Measurements from ENCODE around the gene IMMP2L.
"Not testable (repeated sequence)": the region's sequence is repeated elsewhere in the genome, so short reads cannot be mapped to it uniquely, and the experiment has no call there.

IMMP2L gene

GRCh38 chr7:111459065-111459756 lies 103.1 kb downstream of the IMMP2L start:
- DNase-seq = no peak

- not testable (repeated sequence) for DNase-seq
These were observed 111.6 kb downstream of the IMMP2L start for GRCh38 chr7:111450705-111451104.

- not testable (repeated sequence) for DNase-seq
These were observed 114.8 kb downstream of the IMMP2L start for GRCh38 chr7:111447502-111447901.

- no peak for DNase-seq
These were observed 122.3 kb downstream of the IMMP2L start for GRCh38 chr7:111439977-111440376.

- DNase-seq = no peak
These were observed 123.7 kb downstream of the IMMP2L start for GRCh38 chr7:111438369-111439289.

- DNase-seq = no peak
These were observed 124.6 kb downstream of the IMMP2L start for GRCh38 chr7:111437736-111438135.

- no peak for DNase-seq
These were observed 125.7 kb downstream of the IMMP2L start for GRCh38 chr7:111436608-111437007.

GRCh38 chr7:111433426-111433825 lies 128.9 kb downstream of the IMMP2L start:
- no peak for DNase-seq

GRCh38 chr7:111429781-111430180 lies 132.5 kb downstream of the IMMP2L start:
- DNase-seq = no peak

GRCh38 chr7:111424768-111425167 lies 137.5 kb downstream of the IMMP2L start:
- no peak for DNase-seq

- DNase-seq = no peak
These were observed 147.9 kb downstream of the IMMP2L start for GRCh38 chr7:111414374-111414773.

- DNase-seq = no peak
These were observed 148.6 kb downstream of the IMMP2L start for GRCh38 chr7:111413739-111414138.

- no peak for DNase-seq
These were observed 151.4 kb downstream of the IMMP2L start for GRCh38 chr7:111410899-111411298.

- DNase-seq = no peak
These were observed 152.4 kb downstream of the IMMP2L start for GRCh38 chr7:111409714-111410422.

- DNase-seq = no peak
These were observed 153.6 kb downstream of the IMMP2L start for GRCh38 chr7:111408724-111409123.

- DNase-seq = no peak
These were observed 155.0 kb downstream of the IMMP2L start for GRCh38 chr7:111407258-111407657.

- no peak for DNase-seq
These were observed 156.7 kb downstream of the IMMP2L start for GRCh38 chr7:111405621-111406020.

GRCh38 chr7:111401516-111401915 lies 160.8 kb downstream of the IMMP2L start:
- no peak for DNase-seq

- DNase-seq = no peak
These were observed 162.2 kb downstream of the IMMP2L start for GRCh38 chr7:111400088-111400487.

- DNase-seq = no peak
These were observed 167.4 kb downstream of the IMMP2L start for GRCh38 chr7:111394891-111395290.

- no peak for DNase-seq
These were observed 169.1 kb downstream of the IMMP2L start for GRCh38 chr7:111393011-111393754.

GRCh38 chr7:111392294-111392693 lies 170.0 kb downstream of the IMMP2L start:
- DNase-seq = no peak

- DNase-seq = no peak
These were observed 172.3 kb downstream of the IMMP2L start for GRCh38 chr7:111390000-111390399.

All from activated gamma-delta T cell (primary cell).